BLaER1 treated with 17β-estradiol and CSF1 and Interleukin-3, amounts not matched to agents 10 nM and 100 nM (cell line): Measurements from ENCODE around the gene CLCN7.

Experiments
- H3K27ac ChIP-seq, 11 experiments: shearing (Covaris generic); formaldehyde crosslinking; 2 replicates each; pipeline ENCODE4 v1.8.1; 2022
- H3K27me3 ChIP-seq, 11 experiments: shearing (Covaris generic); formaldehyde crosslinking; 2 replicates each; pipeline ENCODE4 v1.8.1; 2022
- H3K36me3 ChIP-seq, 11 experiments: shearing (Covaris generic); formaldehyde crosslinking; 2 replicates each; pipeline ENCODE4 v1.8.1; 2022
- H3K4me1 ChIP-seq, 10 experiments: shearing (Covaris generic); formaldehyde crosslinking; 2 replicates each; pipeline ENCODE4 v1.8.1; 2022
- H3K4me2 ChIP-seq, 11 experiments: shearing (Covaris generic); formaldehyde crosslinking; 2 replicates each; pipeline ENCODE4 v1.8.1; 2022
- H3K4me3 ChIP-seq, 10 experiments: shearing (Covaris generic); formaldehyde crosslinking; 2 replicates each; pipeline ENCODE4 v1.8.1; 2022
- H3K9ac ChIP-seq, 11 experiments: shearing (Covaris generic); formaldehyde crosslinking; 2 replicates each; pipeline ENCODE4 v1.8.1; 2022
- H3K9me3 ChIP-seq, 11 experiments: shearing (Covaris generic); formaldehyde crosslinking; replicated peaks in 1 of 11; 2 replicates each; pipeline ENCODE4 v1.8.1; 2022
- H4K20me1 ChIP-seq, 11 experiments: shearing (Covaris generic); formaldehyde crosslinking; 2 replicates each; pipeline ENCODE4 v1.8.1; 2022
- Cebpa-rat ChIP-seq, 11 experiments: shearing (Covaris generic); IDR thresholded peaks; 2 replicates each; pipeline ENCODE4 v1.8.1; 2022

CLCN7 gene

GRCh38 chr16:1432388-1433262, 42.2 kb downstream of the CLCN7 start:
- no peaks in the 10 kb centered on the region; a peak in 1 of 22 replicates for H3K36me3 ChIP-seq
- H3K4me2 ChIP-seq: peak overlapping the region; percentile 67 to 99 (median 94)
- H3K27me3 ChIP-seq: peaks cover 0 to 4% (median 0%) of the 10 kb centered on the region in 11 experiments; a peak in 1 of 22 replicates
- peak overlapping the region in 8 of 10 experiments; percentile 43 to 66 (median 55); a peak in 17 of 20 replicates for H3K4me3 ChIP-seq
- H3K4me1 ChIP-seq: peaks cover 48 to 94% (median 85%) of the 10 kb centered on the region in 10 experiments
- peak overlapping the region in 10 of 11 experiments; percentile 5 to 84 (median 78); a peak in 19 of 22 replicates for H3K27ac ChIP-seq
- H3K9ac ChIP-seq: peak overlapping the region; percentile 43 to 80 (median 77); a peak in 20 of 22 replicates
- no peaks in the 10 kb centered on the region for H4K20me1 ChIP-seq
- H3K9me3 ChIP-seq: no peaks in the 10 kb centered on the region
- TF ChIP-seq Cebpa-rat (IDR thresholded peaks at IDR 0.05): no peak

- Histone ChIP-seq H3K4me3 (peak overlapping the region in 8 of 10 experiments; percentile 43 to 66 (median 55); a peak in 16 of 20 replicates), H3K4me1 (peaks cover 48 to 92% (median 79%) of the 10 kb centered on the region in 10 experiments), H4K20me1 (no peaks in the 10 kb centered on the region), H3K27me3 (peaks cover 0 to 4% (median 0%) of the 10 kb centered on the region in 11 experiments; a peak in 1 of 22 replicates), H3K27ac (peak overlapping the region in 10 of 11 experiments; percentile 5 to 84 (median 78); a peak in 20 of 22 replicates), H3K4me2 (peak overlapping the region; percentile 67 to 99 (median 94)), H3K9me3 (no peaks in the 10 kb centered on the region), H3K9ac (peak overlapping the region; percentile 50 to 80 (median 77); a peak in 21 of 22 replicates), H3K36me3 (no peaks in the 10 kb centered on the region; a peak in 1 of 22 replicates)
- TF ChIP-seq Cebpa-rat (IDR thresholded peaks at IDR 0.05): no peak
These were observed 43.1 kb downstream of the CLCN7 start for GRCh38 chr16:1431497-1432270.

GRCh38 chr16:1430759-1431496, 43.9 kb downstream of the CLCN7 start, which contains the start of gene PERCC1:
Gene PERCC1, plus strand, starts transcription at chr16:1431078. Its CDS starts 1,516 bp downstream, at chr16:1432594.
- peaks cover 0 to 4% (median 0%) of the 10 kb centered on the region in 11 experiments; a peak in 1 of 22 replicates for H3K27me3 ChIP-seq
- H3K36me3 ChIP-seq: no peaks in the 10 kb centered on the region; a peak in 1 of 22 replicates
- peak within 1 kb of the TSS in 8 of 10 experiments; percentile 43 to 66 (median 55); a peak in 16 of 20 replicates for H3K4me3 ChIP-seq
- H3K9ac ChIP-seq: peak within 1 kb of the TSS; percentile 56 to 80 (median 77); a peak in 21 of 22 replicates
- H3K4me2 ChIP-seq: peak within 1 kb of the TSS; percentile 67 to 99 (median 94)
- TF ChIP-seq Cebpa-rat (IDR thresholded peaks at IDR 0.05): no peak
- peak within 1 kb of the TSS in 10 of 11 experiments; percentile 5 to 84 (median 78); a peak in 20 of 22 replicates for H3K27ac ChIP-seq
- H3K4me1 ChIP-seq: peaks cover 48 to 88% (median 72%) of the 10 kb centered on the region in 10 experiments
- no peaks in the 10 kb centered on the region for H3K9me3 ChIP-seq
- H4K20me1 ChIP-seq: no peaks in the 10 kb centered on the region

- Histone ChIP-seq H3K9me3 (no peaks in the 10 kb centered on the region), H3K27me3 (peaks cover 0 to 4% (median 0%) of the 10 kb centered on the region in 11 experiments; a peak in 1 of 22 replicates), H3K36me3 (no peaks in the 10 kb centered on the region), H4K20me1 (no peaks in the 10 kb centered on the region), H3K27ac (peak overlapping the region in 9 of 11 experiments; percentile 28 to 84 (median 78); a peak in 18 of 22 replicates), H3K4me1 (peaks cover 48 to 83% (median 69%) of the 10 kb centered on the region in 10 experiments), H3K4me3 (peak overlapping the region in 8 of 10 experiments; percentile 22 to 66 (median 46); a peak in 10 of 20 replicates), H3K9ac (peak overlapping the region; percentile 47 to 80 (median 77); a peak in 21 of 22 replicates), H3K4me2 (peak overlapping the region; percentile 66 to 99 (median 94))
- no peak for TF ChIP-seq Cebpa-rat (IDR thresholded peaks at IDR 0.05)
These were observed 44.5 kb downstream of the CLCN7 start for GRCh38 chr16:1430214-1430758.

GRCh38 chr16:1429631-1430030, 45.2 kb downstream of the CLCN7 start:
- Histone ChIP-seq H3K9ac (peak overlapping the region in 7 of 11 experiments; percentile 77 to 80 (median 79); a peak in 15 of 22 replicates), H3K4me1 (peaks cover 48 to 76% (median 65%) of the 10 kb centered on the region in 10 experiments), H3K36me3 (no peaks in the 10 kb centered on the region), H3K9me3 (no peaks in the 10 kb centered on the region), H4K20me1 (no peaks in the 10 kb centered on the region), H3K4me3 (no peak overlapping the region; a peak in 1 of 20 replicates), H3K27me3 (peaks cover 0 to 4% (median 0%) of the 10 kb centered on the region in 11 experiments; a peak in 1 of 22 replicates), H3K4me2 (peak overlapping the region; percentile 66 to 99 (median 94)), H3K27ac (peak overlapping the region in 8 of 11 experiments; percentile 69 to 84 (median 79); a peak in 13 of 22 replicates)
- TF ChIP-seq Cebpa-rat (IDR thresholded peaks at IDR 0.05): no peak

GRCh38 chr16:1429012-1429411, 45.8 kb downstream of the CLCN7 start:
- Histone ChIP-seq H3K27ac (peak overlapping the region in 8 of 11 experiments; percentile 31 to 83 (median 48); a peak in 13 of 22 replicates), H4K20me1 (no peaks in the 10 kb centered on the region), H3K9me3 (no peaks in the 10 kb centered on the region), H3K4me3 (no peak overlapping the region), H3K4me2 (peak overlapping the region; percentile 61 to 99 (median 94)), H3K36me3 (no peaks in the 10 kb centered on the region), H3K27me3 (peaks cover 0 to 4% (median 0%) of the 10 kb centered on the region in 11 experiments; a peak in 1 of 22 replicates), H3K4me1 (peaks cover 48 to 72% (median 63%) of the 10 kb centered on the region in 10 experiments), H3K9ac (peak overlapping the region in 7 of 11 experiments; percentile 38 to 80 (median 77); a peak in 11 of 22 replicates)
- TF ChIP-seq Cebpa-rat (IDR thresholded peaks at IDR 0.05): no peak

- Histone ChIP-seq H3K36me3 (no peaks in the 10 kb centered on the region), H3K9me3 (no peaks in the 10 kb centered on the region), H3K4me3 (no peak overlapping the region), H3K9ac (peak overlapping the region in 7 of 11 experiments; percentile 31 to 80 (median 77); a peak in 13 of 22 replicates), H3K27me3 (peaks cover 0 to 4% (median 0%) of the 10 kb centered on the region in 11 experiments; a peak in 1 of 22 replicates), H3K4me1 (peaks cover 44 to 67% (median 58%) of the 10 kb centered on the region in 10 experiments), H3K4me2 (peak overlapping the region; percentile 61 to 99 (median 94)), H4K20me1 (no peaks in the 10 kb centered on the region), H3K27ac (peak overlapping the region in 8 of 11 experiments; percentile 31 to 83 (median 44); a peak in 13 of 22 replicates)
- no peak for TF ChIP-seq Cebpa-rat (IDR thresholded peaks at IDR 0.05)
These were observed 46.3 kb downstream of the CLCN7 start for GRCh38 chr16:1428511-1428910.
